HUES48 (cell line): ENCODE measurements around the gene RCOR1.

Experiments
- H3K27ac ChIP-seq: one replicate; pipeline ENCODE4 v1.7.0; 2013; ENCODE audit warnings: low read depth, low read length, inconsistent platforms
- H3K27me3 ChIP-seq: 2 replicates; pipeline ENCODE4 v1.6.1; 2013; ENCODE audit warnings: mild to moderate bottlenecking, low read length; ENCODE audit not compliant: control insufficient read depth, insufficient read depth
- H3K36me3 ChIP-seq: 2 replicates; pipeline ENCODE4 v1.6.1; 2013; ENCODE audit warnings: low read length; ENCODE audit not compliant: control insufficient read depth, insufficient read depth
- H3K4me1 ChIP-seq: 2 replicates; pipeline ENCODE4 v1.6.1; 2013; ENCODE audit warnings: mild to moderate bottlenecking, low read length; ENCODE audit not compliant: control insufficient read depth, insufficient read depth
- H3K4me3 ChIP-seq: 2 replicates; pipeline ENCODE4 v1.5.1; 2013; ENCODE audit warnings: mild to moderate bottlenecking, low read depth, low read length
- H3K9ac ChIP-seq: 2 replicates; pipeline ENCODE4 v1.6.1; 2013; ENCODE audit warnings: mild to moderate bottlenecking, low read depth, low read length, moderate library complexity
- H3K9me3 ChIP-seq: 2 replicates; pipeline ENCODE4 v1.6.1; 2013; ENCODE audit warnings: low read length; ENCODE audit not compliant: control insufficient read depth, insufficient read depth

Gene RCOR1

DNA sequence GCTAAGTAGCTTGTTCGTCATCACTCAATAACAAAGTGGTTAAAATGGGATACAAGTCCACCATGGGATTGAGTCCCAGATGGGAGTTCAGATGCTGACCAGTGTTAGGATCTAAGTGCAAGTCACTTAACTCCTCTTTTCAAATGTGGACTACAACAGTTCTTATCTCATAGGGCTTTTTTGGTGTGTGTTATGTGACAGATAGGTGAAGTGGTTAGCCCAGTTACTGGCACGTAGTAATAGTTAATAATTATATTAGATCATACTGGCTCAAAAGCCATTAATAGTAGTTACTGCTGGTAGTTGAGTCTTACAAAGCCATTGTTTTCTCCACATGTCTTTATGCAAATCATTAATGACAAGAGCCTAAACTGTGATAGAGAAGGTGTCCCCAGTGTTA lies 73.2 kb downstream of the RCOR1 start:
- no peaks in the 10 kb centered on the region for H3K9me3 ChIP-seq
- no peaks in the 10 kb centered on the region for H3K27me3 ChIP-seq
- H3K36me3 ChIP-seq: no peaks in the 10 kb centered on the region
- H3K4me1 ChIP-seq: peaks cover 35% of the 10 kb centered on the region
- H3K9ac ChIP-seq: no peak overlapping the region
- H3K4me3 ChIP-seq: no peak overlapping the region
- H3K27ac ChIP-seq: no peak overlapping the region

- H3K4me1 ChIP-seq: peaks cover 35% of the 10 kb centered on the region
- no peak overlapping the region for H3K27ac ChIP-seq
- no peak overlapping the region for H3K9ac ChIP-seq
- H3K36me3 ChIP-seq: no peaks in the 10 kb centered on the region
- no peak overlapping the region for H3K4me3 ChIP-seq
- H3K27me3 ChIP-seq: no peaks in the 10 kb centered on the region
- no peaks in the 10 kb centered on the region for H3K9me3 ChIP-seq
Observed at GRCh38 chr14:102666635-102667034, 74.2 kb downstream of the RCOR1 start.

DNA sequence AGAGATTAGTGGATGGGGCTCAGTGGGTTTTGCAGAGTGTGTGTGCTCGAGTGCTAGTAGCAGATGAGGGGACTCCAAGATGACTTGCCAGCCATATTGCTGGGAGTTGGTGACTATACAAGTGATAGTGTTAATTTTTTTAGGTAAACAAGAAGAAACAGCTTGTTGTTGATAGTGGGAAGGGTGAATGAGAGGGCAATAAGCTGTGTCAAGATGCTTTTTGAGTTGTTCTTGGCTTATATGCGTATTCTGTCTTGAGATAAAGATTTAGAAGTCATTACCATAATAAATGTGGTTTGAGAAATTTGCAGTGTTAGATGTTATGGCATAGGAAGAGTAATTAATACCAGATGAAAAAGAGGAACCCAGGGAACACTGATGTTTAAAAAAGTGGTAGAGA lies 75.3 kb downstream of the RCOR1 start:
- no peak overlapping the region for H3K4me3 ChIP-seq
- peaks cover 30% of the 10 kb centered on the region for H3K4me1 ChIP-seq
- no peaks in the 10 kb centered on the region for H3K27me3 ChIP-seq
- H3K27ac ChIP-seq: no peak overlapping the region
- no peak overlapping the region for H3K9ac ChIP-seq
- no peaks in the 10 kb centered on the region for H3K36me3 ChIP-seq
- H3K9me3 ChIP-seq: no peaks in the 10 kb centered on the region

DNA sequence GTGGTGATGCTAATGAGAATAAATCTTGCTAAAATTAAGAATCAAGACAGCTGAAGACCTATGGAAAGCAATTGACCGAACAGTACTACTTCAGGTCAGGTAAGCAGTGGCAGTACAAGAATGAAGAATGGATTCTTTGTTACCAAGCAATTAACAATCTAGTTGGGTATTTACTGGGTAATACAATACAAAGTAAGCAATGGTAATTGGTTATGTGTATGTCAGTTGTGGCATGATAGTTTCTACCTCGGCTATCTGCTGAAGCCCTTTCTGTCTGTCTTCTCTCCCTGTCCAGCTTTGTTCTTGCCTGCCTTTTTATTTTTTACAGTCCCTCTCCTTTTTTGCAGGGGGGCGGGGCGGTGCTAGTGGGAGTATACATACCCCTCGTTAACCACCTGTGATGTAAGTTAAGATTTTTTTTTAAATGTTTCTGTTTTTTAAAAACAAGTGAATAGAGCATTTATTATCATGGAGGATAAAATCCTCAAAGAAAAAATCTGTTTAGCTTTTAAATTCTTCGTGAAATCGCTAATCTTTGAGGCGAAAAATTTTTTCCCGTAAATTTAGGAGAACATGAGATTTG lies 75.9 kb downstream of the RCOR1 start:
- Histone ChIP-seq H3K36me3 (no peaks in the 10 kb centered on the region), H3K4me1 (peaks cover 24% of the 10 kb centered on the region), H3K27me3 (no peaks in the 10 kb centered on the region), H3K4me3 (no peak overlapping the region), H3K9ac (no peak overlapping the region), H3K9me3 (no peaks in the 10 kb centered on the region), H3K27ac (no peak overlapping the region)

- no peak overlapping the region for H3K4me3 ChIP-seq
- H3K36me3 ChIP-seq: no peaks in the 10 kb centered on the region
Observed at GRCh38 chr14:102671410-102671809, 79.0 kb downstream of the RCOR1 start.

DNA sequence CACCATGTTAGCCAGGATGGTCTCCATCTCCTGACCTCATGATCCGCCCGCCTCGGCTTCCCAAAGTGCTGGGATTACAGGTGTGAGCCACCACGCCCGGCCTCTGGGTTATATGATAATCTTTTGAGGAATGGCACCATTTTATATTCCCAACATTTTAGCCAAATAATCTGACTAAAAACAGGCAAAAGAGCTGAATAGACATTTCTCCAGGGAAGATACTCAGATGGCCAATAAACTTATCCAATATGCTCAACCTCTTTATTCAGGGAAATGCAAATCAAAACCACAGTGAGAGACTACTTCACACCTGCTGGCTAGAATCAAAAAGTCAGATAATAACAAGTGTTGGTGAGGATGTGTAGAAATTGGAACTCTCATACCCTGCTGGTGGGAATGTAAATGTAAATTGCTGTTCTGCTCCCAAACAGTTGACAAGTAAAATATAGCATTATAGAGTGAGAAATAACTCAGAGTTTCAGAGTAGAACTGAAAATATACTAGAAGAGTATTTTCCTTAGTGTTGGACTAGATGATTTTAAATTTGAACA lies 80.0 kb downstream of the RCOR1 start:
- H3K36me3 ChIP-seq: no peaks in the 10 kb centered on the region
- peaks cover 8% of the 10 kb centered on the region; the same call in 1 of the 2 replicates for H3K9me3 ChIP-seq
- no peak overlapping the region for H3K4me3 ChIP-seq
- H3K4me1 ChIP-seq: peaks cover 14% of the 10 kb centered on the region
- H3K27ac ChIP-seq: no peak overlapping the region
- H3K9ac ChIP-seq: no peak overlapping the region
- H3K27me3 ChIP-seq: no peaks in the 10 kb centered on the region

More at GRCh38 chr14:102671410-102671809, 79.0 kb downstream of the RCOR1 start:
- Histone ChIP-seq H3K27me3 (no peaks in the 10 kb centered on the region), H3K9ac (no peak overlapping the region), H3K27ac (no peak overlapping the region), H3K9me3 (peaks cover 8% of the 10 kb centered on the region; the same call in 1 of the 2 replicates), H3K4me1 (peaks cover 15% of the 10 kb centered on the region)

DNA sequence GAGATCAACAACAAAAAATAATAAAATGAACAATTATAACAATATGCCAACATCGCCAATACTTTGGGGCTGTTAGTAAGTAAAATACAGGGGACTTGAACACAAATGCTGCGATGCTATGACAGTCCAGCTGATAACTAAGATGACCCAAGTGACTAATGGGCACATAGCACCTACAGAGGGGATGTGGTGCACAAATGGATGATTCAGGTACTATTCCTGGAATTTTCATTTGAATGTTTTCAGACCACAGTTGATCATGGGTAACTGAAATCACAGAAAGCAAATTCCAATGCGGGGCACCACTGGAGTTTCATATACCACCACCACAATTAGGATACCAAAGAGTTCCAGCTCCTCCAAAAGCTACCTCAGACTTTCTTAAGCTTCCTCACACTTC lies 82.9 kb downstream of the RCOR1 start:
- Histone ChIP-seq H3K4me3 (no peak overlapping the region), H3K9me3 (peaks cover 8% of the 10 kb centered on the region; the same call in 1 of the 2 replicates), H3K27ac (no peak overlapping the region), H3K9ac (no peak overlapping the region), H3K36me3 (no peaks in the 10 kb centered on the region), H3K27me3 (no peaks in the 10 kb centered on the region), H3K4me1 (no peaks in the 10 kb centered on the region)

- no peak overlapping the region for H3K27ac ChIP-seq
- no peak overlapping the region for H3K9ac ChIP-seq
- H3K27me3 ChIP-seq: no peaks in the 10 kb centered on the region
- 0 out of 2 replicates have a peak, but pooled peaks cover 5% of the 10 kb centered on the region for H3K36me3 ChIP-seq
- peaks cover 8% of the 10 kb centered on the region; the same call in 1 of the 2 replicates for H3K9me3 ChIP-seq
- H3K4me1 ChIP-seq: peaks cover 9% of the 10 kb centered on the region
- H3K4me3 ChIP-seq: no peak overlapping the region
Observed at GRCh38 chr14:102678394-102678793, 85.9 kb downstream of the RCOR1 start.

- peaks cover 17% of the 10 kb centered on the region for H3K4me1 ChIP-seq
- no peak overlapping the region for H3K9ac ChIP-seq
Observed at GRCh38 chr14:102683399-102684297, 91.2 kb downstream of the RCOR1 start.

DNA sequence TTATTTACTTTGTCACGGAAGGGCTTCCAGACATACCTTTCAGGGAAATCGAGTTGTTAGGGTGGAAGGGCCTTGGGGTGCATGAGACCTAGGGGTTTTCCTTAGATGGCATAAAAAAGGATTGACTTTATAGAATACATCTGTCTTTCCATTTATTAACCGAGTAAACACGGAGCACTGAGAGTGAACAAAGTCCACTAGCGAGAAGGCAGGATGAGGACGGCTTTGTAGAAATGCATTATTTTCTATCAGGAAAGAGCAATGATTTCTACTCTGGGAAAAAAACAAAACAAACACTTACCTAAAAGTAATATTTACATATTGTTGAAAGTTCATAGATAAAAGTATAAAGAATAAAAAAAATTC lies 91.8 kb downstream of the RCOR1 start:
- no peak overlapping the region for H3K9ac ChIP-seq
- H3K9me3 ChIP-seq: no peaks in the 10 kb centered on the region
- no peak overlapping the region for H3K27ac ChIP-seq
- peaks cover 5% of the 10 kb centered on the region; the same call in 1 of the 2 replicates for H3K36me3 ChIP-seq
- no peaks in the 10 kb centered on the region for H3K27me3 ChIP-seq
- H3K4me1 ChIP-seq: peaks cover 17% of the 10 kb centered on the region
- H3K4me3 ChIP-seq: no peak overlapping the region

More at GRCh38 chr14:102683399-102684297, 91.2 kb downstream of the RCOR1 start:
- no peak overlapping the region for H3K4me3 ChIP-seq
- H3K27ac ChIP-seq: no peak overlapping the region
- H3K27me3 ChIP-seq: no peaks in the 10 kb centered on the region
- H3K9me3 ChIP-seq: no peaks in the 10 kb centered on the region
- peaks cover 5% of the 10 kb centered on the region; the same call in 1 of the 2 replicates for H3K36me3 ChIP-seq
